Measurements from ENCODE around the gene ADCY2. TPM values are rescaled to one million over a fixed set of nuclear protein-coding genes. Genes with fewer than 3 reads are reported as not detected.

Gene ADCY2
- polyA plus RNA-seq, 3 donors: 4.5 to 6.8 (median 6.3) TPM

DNA sequence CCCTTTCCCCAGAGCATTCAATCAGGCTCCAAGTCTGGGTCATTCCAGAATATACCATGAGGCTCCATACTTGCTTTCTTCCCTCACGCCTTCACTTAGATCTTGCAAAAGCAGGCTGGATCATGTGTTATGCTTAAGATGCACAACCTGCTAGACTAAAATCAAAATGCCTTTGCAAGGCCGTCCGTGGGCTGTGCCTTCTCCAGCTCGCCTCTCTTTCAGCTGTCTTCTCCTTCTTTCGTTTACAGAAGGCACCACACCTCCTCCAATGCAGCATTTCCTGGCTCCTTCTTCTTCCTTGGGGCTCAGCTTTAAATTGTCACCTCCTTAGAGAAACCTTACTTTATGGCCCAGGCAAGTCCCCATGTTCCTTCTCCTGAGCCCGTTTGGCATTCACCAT, 150.6 kb downstream of the ADCY2 start:
- no peak for DNase-seq (ENCODE audit: extremely low read depth in 1 of 11, low read depth in 9 of 11, low spot score in 4 of 11)

DNA sequence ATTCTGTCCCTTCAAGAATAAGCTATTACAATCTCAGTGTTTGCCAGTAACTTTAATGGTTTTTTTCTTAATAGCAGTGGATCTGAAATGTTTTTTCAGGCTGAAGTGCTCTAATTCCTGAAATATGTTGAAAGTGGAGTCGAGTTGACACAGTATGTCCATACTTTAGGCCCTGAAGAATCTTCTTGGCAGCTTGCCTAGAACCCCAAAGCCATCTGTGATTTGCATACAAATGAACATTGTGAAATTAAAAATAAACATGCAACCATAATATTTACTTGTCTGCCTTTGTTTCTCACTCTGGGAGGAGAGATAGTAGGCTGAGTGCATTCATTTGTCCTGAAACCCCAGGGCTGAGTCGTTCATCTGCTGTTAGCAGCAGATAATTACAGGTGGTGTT, 152.7 kb downstream of the ADCY2 start:
- DNase-seq (ENCODE audit: extremely low read depth in 1 of 11, low read depth in 9 of 11, low spot score in 4 of 11): peak in 3 of 11 donors; percentile 0 to 3 (median 0)

DNA sequence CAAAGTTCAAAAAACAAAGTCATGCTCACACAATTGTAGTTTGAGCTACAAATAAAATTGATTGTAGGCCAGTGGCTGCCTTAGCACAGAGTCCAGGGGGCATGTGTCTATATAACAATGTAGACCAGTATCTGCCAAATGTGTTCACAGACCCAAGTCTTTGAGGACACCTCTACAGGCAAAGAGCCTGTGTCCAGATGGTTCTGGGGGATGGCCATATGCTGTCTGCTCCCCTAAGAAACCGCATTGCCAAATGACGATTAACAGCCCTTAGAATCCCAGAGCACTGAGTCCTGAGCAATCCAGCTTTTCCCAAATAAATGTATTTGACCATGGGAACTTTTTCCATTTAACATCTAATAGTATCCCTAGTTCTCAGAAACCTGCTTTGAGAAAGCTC, 169.6 kb downstream of the ADCY2 start:
- no peak for DNase-seq (ENCODE audit: extremely low read depth in 1 of 11, low read depth in 9 of 11, low spot score in 4 of 11)

DNA sequence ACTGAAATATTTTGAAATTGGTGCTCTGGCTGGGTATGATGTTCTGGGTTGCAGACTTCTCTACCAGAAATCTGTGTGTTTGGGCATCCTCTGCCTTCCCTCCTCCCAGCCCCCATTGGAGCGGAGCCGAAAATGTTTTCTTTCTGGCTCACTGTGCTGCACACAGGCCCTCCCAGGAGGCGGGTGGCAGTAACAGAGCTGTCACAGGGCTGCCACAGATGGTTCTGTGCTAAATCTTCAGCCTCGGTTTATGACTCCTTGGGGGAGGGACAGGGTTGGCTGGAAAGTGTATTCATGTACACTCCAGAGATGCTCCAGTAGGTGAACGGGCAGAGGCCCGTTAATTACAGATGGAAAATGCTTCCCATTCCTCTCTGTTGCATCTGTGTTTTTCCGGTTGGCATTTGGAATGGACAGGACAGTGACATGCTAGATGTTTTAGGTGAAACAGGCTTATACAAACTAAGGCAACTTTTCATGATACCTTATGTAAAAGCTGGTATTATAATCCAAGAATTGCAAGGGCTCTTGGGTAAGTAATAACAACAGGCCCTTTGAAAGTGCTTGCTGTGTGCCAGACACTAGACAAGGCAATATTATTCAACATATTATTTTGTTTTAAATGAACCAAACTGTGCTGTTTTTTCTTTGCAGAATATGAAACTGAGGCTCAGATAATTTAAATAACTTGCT, 180.2 kb downstream of the ADCY2 start:
- DNase-seq (ENCODE audit: extremely low read depth in 1 of 11, low read depth in 9 of 11, low spot score in 4 of 11): peak; percentile 3 to 61 (median 29)

DNA sequence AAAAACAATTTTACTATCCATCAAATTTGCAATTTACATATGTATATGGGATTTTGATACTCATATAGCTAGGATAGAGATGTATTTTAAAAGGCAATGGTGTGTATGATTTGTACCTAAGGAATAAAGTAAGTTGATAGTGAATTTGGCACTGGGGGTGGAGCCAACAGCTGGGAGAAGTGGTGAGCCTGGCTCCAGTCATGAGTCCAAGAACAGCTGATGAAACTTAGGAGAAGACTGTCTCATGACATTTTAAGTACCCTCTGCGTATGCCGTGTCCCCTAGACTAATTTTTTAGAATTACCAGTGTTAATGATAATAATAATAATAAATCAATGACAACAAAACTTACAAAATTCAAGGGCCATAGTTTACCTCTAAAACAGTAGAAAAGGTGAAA, 181.4 kb downstream of the ADCY2 start:
- no peak for DNase-seq (ENCODE audit: extremely low read depth in 1 of 11, low read depth in 9 of 11, low spot score in 4 of 11)

DNA sequence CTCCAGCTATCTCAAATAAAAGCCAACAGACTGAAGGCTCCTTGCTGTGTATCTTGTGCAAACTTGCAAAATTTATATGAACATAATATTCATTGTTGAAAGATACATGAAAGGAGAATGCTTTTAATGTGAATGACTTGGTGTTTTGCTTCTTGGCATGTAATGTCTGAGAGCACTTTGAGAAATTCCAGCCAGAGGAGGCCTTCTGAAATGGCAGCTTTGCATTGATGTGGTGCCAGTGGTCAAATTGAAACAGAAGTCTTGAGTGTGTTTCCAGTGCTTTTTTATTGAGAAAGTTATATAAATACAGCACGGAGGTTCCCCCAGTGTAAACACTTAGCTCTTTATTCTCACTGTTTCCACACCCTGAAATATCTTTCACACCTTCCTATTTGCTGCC, 182.1 kb downstream of the ADCY2 start:
- DNase-seq (ENCODE audit: extremely low read depth in 1 of 11, low read depth in 9 of 11, low spot score in 4 of 11): no peak

DNA sequence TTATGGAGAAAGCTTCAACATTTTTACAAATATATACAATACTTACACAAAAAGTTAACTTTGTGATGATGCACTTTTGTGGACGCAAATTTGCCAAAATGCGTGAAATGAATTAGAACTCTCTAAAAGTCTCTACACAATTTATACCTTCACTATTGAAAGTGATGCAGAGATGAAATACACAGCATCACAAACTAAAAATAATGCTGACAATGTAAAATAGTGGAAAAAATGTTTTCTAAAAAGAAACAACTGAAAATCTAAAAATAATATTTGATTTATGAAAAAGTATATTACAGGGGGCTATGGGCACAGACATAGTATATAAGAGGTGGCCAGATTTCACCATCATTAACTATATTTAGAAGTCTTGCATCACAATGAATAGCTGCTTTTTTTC, 188.8 kb downstream of the ADCY2 start:
- DNase-seq (ENCODE audit: extremely low read depth in 1 of 11, low read depth in 9 of 11, low spot score in 4 of 11): no peak

DNA sequence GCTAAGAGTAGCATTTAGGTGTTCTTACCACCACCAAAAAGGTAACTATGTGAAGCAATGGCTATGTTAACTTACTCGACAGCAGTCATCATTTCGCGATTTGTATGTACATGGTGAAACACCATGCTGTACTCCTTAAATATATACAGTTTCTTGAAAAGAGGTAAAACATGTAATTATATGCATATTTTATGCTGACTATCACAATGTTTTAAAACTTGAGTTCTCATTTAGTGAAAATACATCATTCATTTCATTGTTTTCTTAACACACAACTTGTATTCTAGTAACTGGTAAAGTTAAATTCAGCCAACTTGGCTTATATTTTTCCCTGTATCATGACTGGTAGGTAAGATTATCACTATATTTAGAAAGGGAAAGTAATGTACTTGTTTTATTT, 189.9 kb downstream of the ADCY2 start:
- no peak for DNase-seq (ENCODE audit: extremely low read depth in 1 of 11, low read depth in 9 of 11, low spot score in 4 of 11)

DNA sequence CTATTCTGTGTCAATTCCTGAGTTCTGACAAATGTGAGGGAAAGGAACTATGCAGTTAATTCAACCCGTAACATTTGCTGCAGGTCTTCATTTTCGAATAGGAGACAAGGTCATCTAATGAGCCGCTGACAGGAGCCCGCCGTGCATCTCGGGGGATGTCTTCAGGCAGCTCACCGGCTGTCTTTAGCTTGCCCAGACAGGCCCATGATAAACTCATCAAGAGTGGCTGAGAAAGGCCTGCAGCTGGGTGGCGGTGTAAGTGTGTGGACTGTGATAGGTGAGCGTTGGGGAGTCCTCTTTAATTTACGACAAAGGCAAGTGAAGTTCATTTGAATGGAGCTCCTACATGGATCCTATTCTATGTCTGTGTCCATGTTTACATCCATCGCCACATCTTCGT, 190.5 kb downstream of the ADCY2 start:
- DNase-seq (ENCODE audit: extremely low read depth in 1 of 11, low read depth in 9 of 11, low spot score in 4 of 11): no peak

DNA sequence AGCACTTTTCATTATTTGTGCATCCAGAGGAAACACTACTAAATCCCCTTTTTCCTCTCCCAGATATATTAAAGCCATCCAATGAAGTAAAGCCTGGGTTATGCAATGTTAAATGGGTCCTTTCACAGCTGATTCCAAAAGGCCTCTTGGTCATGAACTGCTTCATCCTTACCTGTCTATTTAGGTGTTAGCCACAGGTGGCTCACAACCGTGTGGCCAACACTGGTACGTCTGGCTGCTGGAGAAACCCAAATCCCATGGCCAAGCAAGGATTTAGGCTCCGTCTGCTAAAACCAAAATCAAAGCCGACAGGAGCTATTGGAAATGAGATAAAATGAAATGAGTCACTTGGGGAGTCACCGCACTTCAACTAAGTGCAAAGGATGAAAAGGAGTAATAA, 193.9 kb downstream of the ADCY2 start:
- DNase-seq (ENCODE audit: extremely low read depth in 1 of 11, low read depth in 9 of 11, low spot score in 4 of 11): no peak

DNA sequence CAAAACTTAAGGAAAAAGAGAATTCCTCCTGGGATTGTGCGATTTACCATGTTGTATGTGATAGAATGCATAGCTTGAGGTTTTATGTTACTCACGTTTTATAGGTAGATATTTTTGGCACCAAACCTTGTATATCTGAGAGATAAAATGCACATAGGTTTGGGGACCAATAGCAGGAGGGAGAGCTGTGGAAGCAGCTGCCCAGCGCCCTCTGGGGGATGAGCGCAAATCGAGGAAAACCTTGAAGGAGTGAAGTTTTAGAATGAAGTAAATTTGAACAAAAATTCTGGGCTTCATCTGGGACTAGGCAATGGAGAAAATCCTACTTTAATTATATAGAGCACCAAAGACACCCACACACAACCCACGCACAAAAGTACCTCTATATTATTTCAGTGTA, 197.0 kb downstream of the ADCY2 start:
- DNase-seq (ENCODE audit: extremely low read depth in 1 of 11, low read depth in 9 of 11, low spot score in 4 of 11): peak in 3 of 11 donors; percentile 2 to 7 (median 2)

DNA sequence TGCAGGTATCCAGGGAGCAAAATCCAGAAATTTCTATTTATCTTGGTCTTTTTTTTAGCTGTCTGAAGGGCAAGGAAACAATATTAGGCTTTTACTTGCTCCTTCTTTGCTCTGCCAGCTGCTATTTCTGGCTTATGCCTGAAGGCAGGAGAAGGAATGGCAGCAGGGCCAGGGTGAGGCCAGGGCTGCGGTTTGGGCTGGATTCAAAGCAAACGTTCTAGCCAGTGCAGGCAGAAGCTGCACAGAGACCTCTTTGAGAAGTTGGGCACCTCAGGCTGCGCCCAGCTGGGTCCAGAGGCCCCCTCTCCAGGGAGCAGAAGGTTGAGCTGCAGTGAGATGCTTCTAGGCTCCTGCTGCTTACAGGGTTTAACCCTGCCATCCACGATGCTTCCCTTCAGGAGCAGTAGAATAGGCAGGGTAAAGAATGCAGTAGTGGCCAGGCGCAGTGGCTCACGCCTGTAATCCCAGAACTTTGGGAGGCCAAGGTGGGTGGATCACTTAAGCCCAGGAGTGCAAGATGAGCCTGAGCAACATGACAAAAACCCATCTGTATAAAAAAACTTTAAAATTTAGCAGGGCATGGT, 201.2 kb downstream of the ADCY2 start:
- no peak for DNase-seq (ENCODE audit: extremely low read depth in 1 of 11, low read depth in 9 of 11, low spot score in 4 of 11)

DNA sequence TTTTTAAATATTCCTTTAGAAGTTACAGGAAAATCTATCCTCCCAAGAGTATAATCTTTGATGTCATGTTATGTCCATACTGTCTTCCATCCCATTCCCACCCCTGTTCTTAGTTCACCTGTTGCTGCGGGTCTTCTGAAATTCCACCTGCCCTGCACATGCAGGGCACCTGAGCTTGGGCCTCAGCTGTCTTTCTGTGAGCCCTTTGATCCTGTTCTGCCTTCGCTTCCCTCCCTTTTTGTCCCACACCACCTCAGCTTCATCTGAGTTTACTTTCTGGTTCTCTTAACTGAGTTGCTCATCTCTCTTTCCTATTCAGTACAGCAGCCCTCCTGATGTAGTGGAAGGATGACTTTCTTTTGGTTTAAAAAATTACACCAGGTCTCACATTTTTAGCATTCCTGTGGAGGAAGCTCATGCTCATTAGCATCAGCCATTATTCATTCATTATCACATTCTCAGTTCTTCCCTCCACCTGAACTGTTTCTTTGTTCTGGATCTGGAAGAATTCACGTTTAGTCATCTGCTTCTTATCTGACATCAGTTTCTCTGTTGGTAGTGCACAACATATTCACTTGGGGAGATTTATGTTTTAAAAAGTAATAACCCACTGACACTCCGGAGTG, 211.0 kb downstream of the ADCY2 start:
- DNase-seq (ENCODE audit: extremely low read depth in 1 of 11, low read depth in 9 of 11, low spot score in 4 of 11): no peak

DNA sequence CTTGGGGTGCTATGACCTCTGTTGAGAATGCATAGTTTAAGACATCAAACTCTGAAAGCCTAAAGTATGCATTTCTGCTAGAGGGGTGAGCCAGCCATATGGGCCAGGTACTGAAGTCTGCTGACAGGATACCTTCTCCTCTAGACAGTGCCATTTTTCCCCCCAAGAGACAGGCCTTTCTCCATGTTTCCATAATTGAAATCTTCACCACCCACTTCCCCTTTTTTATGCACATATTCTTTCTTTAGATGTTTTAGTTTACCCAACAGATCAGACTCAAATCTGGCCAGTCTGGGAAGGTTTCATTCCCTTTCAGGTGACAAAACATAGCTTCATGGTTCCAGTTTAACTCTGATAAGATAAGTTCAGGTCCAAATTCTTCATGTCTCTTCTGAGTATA, 212.8 kb downstream of the ADCY2 start:
- DNase-seq (ENCODE audit: extremely low read depth in 1 of 11, low read depth in 9 of 11, low spot score in 4 of 11): no peak

DNA sequence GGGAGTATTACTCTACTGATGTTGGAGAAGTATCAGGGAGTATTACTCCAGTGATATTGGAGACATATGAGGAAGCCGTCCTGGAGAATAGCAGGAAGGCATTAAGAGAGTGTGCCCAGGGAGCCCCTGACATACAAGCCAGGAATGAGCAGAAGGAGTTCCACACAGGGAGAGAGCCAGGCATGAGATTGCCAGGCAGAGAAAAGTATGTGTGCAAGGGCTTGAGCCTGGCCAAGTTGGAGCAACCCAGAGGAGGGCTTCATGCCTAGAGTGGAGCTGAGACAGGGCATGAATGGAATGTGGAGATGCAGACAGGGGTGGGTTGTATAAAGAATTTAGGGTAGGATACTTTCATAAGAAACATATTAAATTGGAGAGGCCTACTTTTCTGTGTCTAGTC, 213.8 kb downstream of the ADCY2 start:
- no peak for DNase-seq (ENCODE audit: extremely low read depth in 1 of 11, low read depth in 9 of 11, low spot score in 4 of 11)

DNA sequence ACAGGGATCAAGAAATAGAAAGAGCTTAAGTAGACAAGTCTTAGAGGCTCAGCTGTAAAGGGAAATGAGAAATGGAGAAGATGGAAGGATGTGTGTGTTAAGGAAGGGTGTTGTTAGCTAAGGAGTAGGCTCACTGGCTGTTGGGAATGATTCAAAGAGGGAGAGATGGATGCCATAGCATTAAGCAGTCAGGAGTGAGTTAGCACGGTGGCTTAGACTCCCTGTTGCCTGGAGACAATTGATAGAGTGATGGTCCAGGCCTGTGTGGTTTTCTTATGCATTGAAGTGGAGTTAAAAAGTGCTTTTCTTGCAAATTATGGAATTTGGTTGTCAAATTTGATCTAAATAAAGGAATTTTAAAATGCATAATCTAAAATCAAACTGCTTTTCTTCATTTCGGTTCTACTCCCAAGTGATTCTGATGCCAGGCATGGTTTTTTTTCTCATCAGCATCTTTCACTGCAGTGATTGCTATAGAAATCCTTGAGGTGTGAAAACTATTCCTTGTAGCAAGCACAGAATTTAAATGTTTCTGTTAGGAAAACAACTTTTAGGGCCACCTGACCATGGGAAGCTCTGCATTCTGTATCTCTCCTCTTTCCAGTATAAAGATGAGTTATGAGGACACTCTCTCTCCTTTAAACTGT, 214.7 kb downstream of the ADCY2 start:
- DNase-seq (ENCODE audit: extremely low read depth in 1 of 11, low read depth in 9 of 11, low spot score in 4 of 11): no peak

DNA sequence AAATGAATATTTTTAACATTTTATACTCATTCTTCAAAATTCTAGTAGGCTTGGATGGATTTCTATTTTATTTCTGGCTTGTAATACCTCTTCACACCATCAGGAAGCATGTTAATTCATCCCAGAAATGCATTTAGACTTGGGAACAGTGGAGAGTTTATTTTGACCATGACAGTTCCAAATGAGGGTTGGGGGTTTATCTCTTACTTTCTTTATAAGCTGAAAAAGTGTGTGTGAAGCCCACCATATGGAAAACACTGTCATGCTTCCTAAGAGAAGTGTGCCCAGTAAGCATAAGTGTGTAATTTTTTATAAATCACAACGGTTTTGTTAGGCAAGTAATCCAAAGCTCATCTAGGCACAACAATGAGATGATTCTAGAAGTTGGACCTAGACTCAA, 215.6 kb downstream of the ADCY2 start:
- DNase-seq (ENCODE audit: extremely low read depth in 1 of 11, low read depth in 9 of 11, low spot score in 4 of 11): no peak

DNA sequence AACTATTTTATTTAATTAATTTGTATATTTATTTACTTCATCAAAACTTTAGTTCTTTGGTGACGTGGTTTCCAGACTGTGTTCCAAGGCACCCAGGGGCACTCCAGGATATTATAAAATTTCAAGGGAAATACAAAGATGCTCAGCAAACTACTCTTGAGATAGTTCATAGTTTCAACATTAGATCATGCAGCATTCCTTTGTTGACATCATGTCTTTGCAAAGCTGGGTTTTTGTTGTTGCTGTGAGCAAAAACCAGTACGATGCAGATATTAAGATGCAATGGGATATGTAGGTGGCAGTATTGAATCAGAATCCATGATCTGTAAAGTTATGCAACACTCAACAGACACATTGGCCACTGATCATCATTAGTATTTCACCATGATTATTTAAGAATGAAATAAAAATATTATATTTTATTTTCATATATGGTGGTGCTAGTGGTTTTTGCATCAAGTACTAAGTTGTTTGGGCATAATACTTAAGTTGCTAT, 219.7 kb downstream of the ADCY2 start:
- DNase-seq (ENCODE audit: extremely low read depth in 1 of 11, low read depth in 9 of 11, low spot score in 4 of 11): no peak

DNA sequence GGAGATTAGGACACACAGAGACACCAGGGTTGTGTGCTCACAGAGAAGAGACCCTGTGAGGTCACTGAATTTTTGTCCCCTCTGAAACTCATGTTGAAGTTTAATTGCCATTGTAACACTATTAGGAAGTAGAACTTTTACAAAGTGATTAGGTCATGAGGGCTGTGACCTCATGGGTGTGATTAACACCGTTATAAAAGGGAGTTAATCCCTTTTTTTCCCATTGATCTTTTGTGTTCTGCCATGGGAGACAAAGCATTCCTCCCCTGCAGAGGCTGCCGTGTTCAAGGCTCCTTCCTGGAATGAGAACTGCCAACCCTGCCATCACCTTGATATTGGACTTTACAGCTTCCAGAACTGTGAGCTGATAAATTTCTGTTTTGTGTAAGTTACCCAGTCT, 221.0 kb downstream of the ADCY2 start:
- DNase-seq (ENCODE audit: extremely low read depth in 1 of 11, low read depth in 9 of 11, low spot score in 4 of 11): no peak

DNA sequence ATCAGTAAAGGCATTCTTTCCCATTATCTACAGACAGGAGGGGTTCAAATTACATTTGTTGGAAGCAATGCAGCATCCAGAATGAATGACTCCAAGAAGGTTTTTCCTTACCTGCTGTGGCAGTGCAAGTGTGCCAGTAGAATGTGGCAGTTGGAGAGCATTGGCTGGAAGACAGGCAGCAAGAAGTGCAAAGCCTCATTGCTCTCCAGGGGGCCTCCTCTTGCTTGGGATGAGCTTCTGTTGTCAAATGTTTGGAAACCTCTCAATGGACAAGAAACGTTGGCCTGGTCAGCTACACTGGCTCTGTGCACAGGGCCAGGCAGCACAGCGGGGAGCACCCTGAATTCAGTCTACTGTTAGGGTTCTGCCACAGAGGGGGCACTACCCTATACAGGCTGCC, 226.6 kb downstream of the ADCY2 start:
- no peak for DNase-seq (ENCODE audit: extremely low read depth in 1 of 11, low read depth in 9 of 11, low spot score in 4 of 11)
